ENCODE results near the gene INTS6.

DNA sequence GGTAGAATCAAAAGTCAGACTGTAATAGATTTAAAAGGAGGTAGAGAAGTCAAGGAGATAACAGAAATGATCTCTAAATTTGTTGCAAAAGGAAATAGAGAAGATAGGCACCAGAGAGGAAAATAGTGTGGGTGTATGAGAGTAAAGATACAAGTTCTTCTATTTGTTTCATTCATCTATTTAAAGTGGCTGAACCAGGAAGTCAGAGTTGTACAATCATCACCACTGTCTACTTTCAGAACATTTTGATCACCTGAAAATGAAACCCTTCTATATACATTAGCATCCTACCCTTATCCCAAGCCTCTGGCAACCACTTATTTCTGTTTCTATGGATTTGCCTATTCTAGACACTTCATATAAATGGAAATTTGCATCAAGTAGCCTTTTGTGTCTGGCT lies 36.7 kb downstream of the INTS6 start:
- no peak for TF ChIP-seq CTCF (IDR thresholded peaks at IDR 0.05; ENCODE audit: low read depth, low read length, poor library complexity, severe bottlenecking)
- TF ChIP-seq EZH2phosphoT487 (IDR thresholded peaks at IDR 0.05; ENCODE audit: borderline replicate concordance, low read length), result no peak
